GM23338 (cell line): ENCODE data around the gene TDO2.

Experiments used
- CTCF ChIP-seq, 2 experiments: fragments of 200-600 bp in 1 of 2; sonication (generic) in 1 of 2; conservative IDR thresholded peaks; 2 replicates each; pipeline versions ENCODE4 v1.5.1 to v1.6.1; 2016 to 2017; ENCODE audit warnings: antibody characterized with exemption in 2 of 2, low read depth in 2 of 2, mild to moderate bottlenecking in 2 of 2, moderate library complexity in 1 of 2
- ETS1 ChIP-seq: IDR thresholded peaks from 2 replicates; pipeline ENCODE4 v1.6.1; 2016; ENCODE audit warnings: antibody characterized with exemption
- EZH2phosphoT487 ChIP-seq: fragments of 200-600 bp; sonication (generic); IDR thresholded peaks from one replicate; pipeline ENCODE4 v1.8.1; 2018; ENCODE audit warnings: antibody characterized with exemption; ENCODE audit not compliant: unreplicated experiment
- POLR2AphosphoS5 ChIP-seq: IDR thresholded peaks from 2 replicates; pipeline ENCODE4 v1.6.1; 2016; ENCODE audit warnings: antibody characterized with exemption, low read depth
- REST ChIP-seq: IDR thresholded peaks from one replicate; pipeline ENCODE4 v1.6.1; 2018; ENCODE audit warnings: antibody characterized with exemption; ENCODE audit not compliant: unreplicated experiment

GRCh38 chr4:155959417-155959816 lies 55.9 kb downstream of the TDO2 start:
- TF ChIP-seq CTCF (conservative IDR thresholded peaks at IDR 0.05; ENCODE audit: low read depth in 2 of 2) (no peak), POLR2AphosphoS5 (no peak), ETS1 (no peak), REST (no peak), EZH2phosphoT487 (no peak)
